GM21528 (cell line): ENCODE results near the gene FAM20C.

Experiments
- ATAC-seq: cut with Tn5 transposase; IDR thresholded peaks from one replicate; pipeline ENCODE4 v1.9.1; 2021; ENCODE audit warnings: mild to moderate bottlenecking, moderate library complexity; ENCODE audit not compliant: unreplicated experiment, low FRiP score

Gene FAM20C

GRCh38 chr7:298375-298702 lies 106.0 kb downstream of the FAM20C start:
- no peak for ATAC-seq

- ATAC-seq = no peak
These were observed 106.4 kb downstream of the FAM20C start for GRCh38 chr7:298743-299142.

GRCh38 chr7:299169-299568 lies 106.8 kb downstream of the FAM20C start:
- ATAC-seq = no peak

- no peak for ATAC-seq
These were observed 107.3 kb downstream of the FAM20C start for GRCh38 chr7:299628-300027.

- no peak for ATAC-seq
These were observed 107.7 kb downstream of the FAM20C start for GRCh38 chr7:300048-300447.

- ATAC-seq = no peak
These were observed 108.3 kb downstream of the FAM20C start for GRCh38 chr7:300546-301290.

- ATAC-seq = no peak
These were observed 109.1 kb downstream of the FAM20C start for GRCh38 chr7:301291-302053.

GRCh38 chr7:302054-302992 lies 110.0 kb downstream of the FAM20C start:
- ATAC-seq = no peak

GRCh38 chr7:303425-303824 lies 111.1 kb downstream of the FAM20C start:
- ATAC-seq = no peak

- no peak for ATAC-seq
These were observed 111.7 kb downstream of the FAM20C start for GRCh38 chr7:303884-304573.

- no peak for ATAC-seq
These were observed 112.4 kb downstream of the FAM20C start for GRCh38 chr7:304574-305409.

GRCh38 chr7:305410-306151 lies 113.2 kb downstream of the FAM20C start:
- ATAC-seq = no peak

GRCh38 chr7:307970-308369 lies 115.6 kb downstream of the FAM20C start:
- no peak for ATAC-seq

- no peak for ATAC-seq
These were observed 117.3 kb downstream of the FAM20C start for GRCh38 chr7:309586-310228.
